ENCODE data around the gene CD68.

Gene CD68

GRCh38 chr17:7559320-7560171 is 19.9 kb upstream of the CD68 start:
- DNase-seq (ENCODE audit: low read depth in 2 of 2, low spot score in 1 of 2), result no peak

- no peak for DNase-seq (ENCODE audit: low read depth in 2 of 2, low spot score in 1 of 2)
Measured at GRCh38 chr17:7560172-7561027, 19.0 kb upstream of the CD68 start.

DNA sequence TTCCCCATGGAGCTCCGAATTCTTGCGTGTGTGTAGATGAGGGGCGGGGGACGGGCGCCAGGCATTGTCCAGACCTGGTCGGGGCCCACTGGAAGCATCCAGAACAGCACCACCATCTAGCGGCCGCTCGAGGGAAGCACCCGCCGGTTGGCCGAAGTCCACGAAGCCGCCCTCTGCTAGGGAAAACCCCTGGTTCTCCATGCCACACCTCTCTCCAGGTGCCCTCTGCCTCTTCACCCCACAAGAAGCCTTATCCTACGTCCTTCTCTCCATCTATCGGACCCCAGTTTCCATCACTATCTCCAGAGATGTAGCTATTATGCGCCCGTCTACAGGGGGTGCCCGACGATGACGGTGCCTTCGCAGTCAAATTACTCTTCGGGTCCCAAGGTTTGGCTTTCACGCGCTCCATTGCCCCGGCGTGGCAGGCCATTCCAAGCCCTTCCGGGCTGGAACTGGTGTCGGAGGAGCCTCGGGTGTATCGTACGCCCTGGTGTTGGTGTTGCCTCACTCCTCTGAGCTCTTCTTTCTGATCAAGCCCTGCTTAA is 18.3 kb upstream of the CD68 start:
- DNase-seq (ENCODE audit: low read depth in 2 of 2, low spot score in 1 of 2), result peak; percentile 60 to 73

DNA sequence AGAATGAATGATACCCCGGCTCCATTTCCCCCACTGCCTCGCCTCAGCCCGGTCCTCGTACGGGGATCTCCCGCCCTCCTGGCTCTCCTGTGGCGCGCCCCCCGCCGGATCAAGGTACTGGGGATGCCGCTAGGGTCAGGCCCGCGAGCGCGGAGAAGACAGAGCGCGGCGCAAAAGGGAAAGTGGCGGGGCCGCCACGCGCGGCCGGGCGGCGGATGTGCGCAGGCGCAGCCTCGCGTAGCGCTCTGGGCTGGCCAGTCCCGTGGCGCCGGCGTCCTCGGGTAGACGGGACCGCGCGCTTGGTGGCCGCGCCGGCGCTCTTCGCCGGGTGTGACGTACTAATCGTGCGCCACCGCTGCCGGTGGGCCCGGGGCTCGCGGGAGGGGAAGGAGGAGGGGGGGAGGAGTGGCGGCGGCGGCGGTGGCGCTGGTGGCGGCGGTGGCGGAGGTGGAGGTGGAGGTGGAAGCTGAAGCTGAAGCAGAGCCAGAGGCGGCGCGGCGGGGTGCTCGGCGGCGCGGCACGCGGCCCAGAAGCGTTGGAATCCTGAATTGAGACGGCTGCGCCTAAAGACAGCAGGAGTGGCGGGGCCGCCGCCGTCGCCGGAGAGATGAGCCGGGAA is 17.7 kb upstream of the CD68 start, which contains the start of gene SENP3:
Gene SENP3 (plus strand): TSS at position 331 of the 619 bp plus-strand sequence. CDS start 1,158 bp downstream, outside the sequence.
- peak; percentile 69 to 80 for DNase-seq (ENCODE audit: low read depth in 2 of 2, low spot score in 1 of 2)

DNA sequence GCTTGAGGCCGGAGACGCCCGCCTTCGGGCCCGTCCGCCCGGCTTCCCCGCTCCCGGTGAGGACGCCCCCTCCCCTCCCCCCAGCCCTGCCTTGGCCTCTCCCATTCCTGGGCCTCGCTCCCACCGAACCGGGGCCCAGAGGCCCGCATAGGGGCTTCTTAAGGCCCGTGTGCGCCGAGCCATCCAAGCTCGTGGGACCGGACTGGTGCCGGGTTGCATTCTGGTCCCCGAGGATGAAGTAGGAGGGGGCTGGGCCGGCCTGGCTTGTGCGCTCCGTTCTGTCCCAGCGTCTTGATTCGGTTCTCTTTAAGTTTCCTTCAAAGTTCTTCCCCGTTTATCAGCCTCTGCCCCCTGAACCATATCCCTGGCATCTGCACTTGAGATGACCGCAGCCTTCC is 17.2 kb upstream of the CD68 start:
- DNase-seq (ENCODE audit: low read depth in 2 of 2, low spot score in 1 of 2), result no peak

GRCh38 chr17:7563115-7563869 is 16.1 kb upstream of the CD68 start:
- no peak for DNase-seq (ENCODE audit: low read depth in 2 of 2, low spot score in 1 of 2)

- no peak for DNase-seq (ENCODE audit: low read depth in 2 of 2, low spot score in 1 of 2)
Measured at GRCh38 chr17:7569571-7569970, 9.9 kb upstream of the CD68 start.

GRCh38 chr17:7570351-7570750 is 9.1 kb upstream of the CD68 start:
- no peak for DNase-seq (ENCODE audit: low read depth in 2 of 2, low spot score in 1 of 2)

DNA sequence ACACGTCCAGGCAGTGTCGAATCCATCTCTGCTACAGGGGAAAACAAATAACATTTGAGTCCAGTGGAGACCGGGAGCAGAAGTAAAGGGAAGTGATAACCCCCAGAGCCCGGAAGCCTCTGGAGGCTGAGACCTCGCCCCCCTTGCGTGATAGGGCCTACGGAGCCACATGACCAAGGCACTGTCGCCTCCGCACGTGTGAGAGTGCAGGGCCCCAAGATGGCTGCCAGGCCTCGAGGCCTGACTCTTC is 7.2 kb upstream of the CD68 start:
- DNase-seq (ENCODE audit: low read depth in 2 of 2, low spot score in 1 of 2), result no peak

DNA sequence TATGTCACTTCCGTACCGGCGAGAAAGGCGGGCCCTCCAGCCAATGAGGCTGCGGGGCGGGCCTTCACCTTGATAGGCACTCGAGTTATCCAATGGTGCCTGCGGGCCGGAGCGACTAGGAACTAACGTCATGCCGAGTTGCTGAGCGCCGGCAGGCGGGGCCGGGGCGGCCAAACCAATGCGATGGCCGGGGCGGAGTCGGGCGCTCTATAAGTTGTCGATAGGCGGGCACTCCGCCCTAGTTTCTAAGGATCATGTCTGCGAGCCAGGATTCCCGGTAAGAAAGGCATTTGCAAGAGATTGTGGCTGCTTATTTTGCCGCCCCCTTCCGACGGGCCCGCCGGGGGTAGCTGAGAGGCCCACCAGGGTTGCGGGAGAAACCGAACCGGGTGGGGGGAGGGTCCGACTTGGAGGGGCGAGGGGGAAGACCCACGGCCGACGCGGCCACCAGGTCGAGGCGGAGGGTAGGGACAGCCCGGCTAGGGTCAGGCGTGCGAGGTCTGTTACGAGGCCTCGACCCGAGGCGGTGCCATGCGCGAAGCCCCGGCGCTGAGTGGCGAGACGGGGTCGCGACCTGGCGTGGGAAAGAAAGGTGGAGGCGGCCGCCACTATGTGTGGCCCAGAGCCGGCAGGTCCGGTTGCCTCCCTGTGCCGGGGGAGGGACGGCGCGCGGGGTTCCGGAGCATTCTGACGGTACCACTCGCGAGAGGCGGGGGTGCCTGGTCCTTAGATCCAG is 6.7 kb upstream of the CD68 start:
- peak; percentile 98 to 100 for DNase-seq (ENCODE audit: low read depth in 2 of 2, low spot score in 1 of 2)

DNA sequence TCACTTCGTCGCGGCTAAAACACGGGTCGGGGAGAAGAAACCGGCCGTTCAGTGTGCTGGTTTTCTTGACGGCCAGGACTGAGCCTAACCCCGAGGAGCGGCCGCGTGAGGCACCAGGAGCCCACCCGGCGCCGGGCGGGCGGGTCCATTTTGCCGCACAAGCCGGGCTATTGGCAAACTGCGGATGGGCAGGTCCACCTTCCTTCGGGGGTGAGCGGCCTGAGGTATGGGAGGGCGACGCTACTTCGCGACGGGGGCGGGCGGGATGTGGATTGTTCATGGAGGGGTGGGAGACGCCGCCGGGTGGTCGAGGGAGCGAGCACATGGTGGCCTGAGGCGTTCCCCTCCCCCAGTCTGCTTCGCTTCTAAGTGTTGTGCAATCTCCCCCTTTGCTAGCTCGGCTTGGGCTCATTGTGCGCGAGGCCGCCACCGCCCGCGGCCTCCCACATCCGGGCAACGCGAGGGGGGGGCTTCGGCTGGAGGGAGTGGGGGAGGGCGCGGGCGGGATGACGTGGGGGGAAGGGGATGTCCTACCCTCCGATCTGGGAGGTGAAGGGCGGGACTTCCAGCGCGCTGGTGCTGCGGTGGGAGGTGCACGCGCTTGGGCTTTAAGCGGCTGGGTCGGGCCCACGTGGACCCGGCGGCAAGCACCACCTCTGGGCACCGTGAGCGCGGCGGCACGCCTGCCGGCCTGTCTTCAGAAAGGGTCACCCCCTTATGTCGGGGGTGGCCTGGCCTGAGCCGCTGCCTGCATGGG is 5.9 kb upstream of the CD68 start:
- DNase-seq (ENCODE audit: low read depth in 2 of 2, low spot score in 1 of 2), result peak; percentile 83 to 84

GRCh38 chr17:7574176-7574953 is 5.1 kb upstream of the CD68 start:
- no peak for DNase-seq (ENCODE audit: low read depth in 2 of 2, low spot score in 1 of 2)

- no peak for DNase-seq (ENCODE audit: low read depth in 2 of 2, low spot score in 1 of 2)
Measured at GRCh38 chr17:7575481-7575883, 4.0 kb upstream of the CD68 start.

GRCh38 chr17:7575959-7576358 is 3.5 kb upstream of the CD68 start:
- no peak for DNase-seq (ENCODE audit: low read depth in 2 of 2, low spot score in 1 of 2)

- DNase-seq (ENCODE audit: low read depth in 2 of 2, low spot score in 1 of 2), result no peak
Measured at GRCh38 chr17:7576432-7576937, 3.0 kb upstream of the CD68 start.

- no peak for DNase-seq (ENCODE audit: low read depth in 2 of 2, low spot score in 1 of 2)
Measured at GRCh38 chr17:7577327-7578199, 1.9 kb upstream of the CD68 start.

DNA sequence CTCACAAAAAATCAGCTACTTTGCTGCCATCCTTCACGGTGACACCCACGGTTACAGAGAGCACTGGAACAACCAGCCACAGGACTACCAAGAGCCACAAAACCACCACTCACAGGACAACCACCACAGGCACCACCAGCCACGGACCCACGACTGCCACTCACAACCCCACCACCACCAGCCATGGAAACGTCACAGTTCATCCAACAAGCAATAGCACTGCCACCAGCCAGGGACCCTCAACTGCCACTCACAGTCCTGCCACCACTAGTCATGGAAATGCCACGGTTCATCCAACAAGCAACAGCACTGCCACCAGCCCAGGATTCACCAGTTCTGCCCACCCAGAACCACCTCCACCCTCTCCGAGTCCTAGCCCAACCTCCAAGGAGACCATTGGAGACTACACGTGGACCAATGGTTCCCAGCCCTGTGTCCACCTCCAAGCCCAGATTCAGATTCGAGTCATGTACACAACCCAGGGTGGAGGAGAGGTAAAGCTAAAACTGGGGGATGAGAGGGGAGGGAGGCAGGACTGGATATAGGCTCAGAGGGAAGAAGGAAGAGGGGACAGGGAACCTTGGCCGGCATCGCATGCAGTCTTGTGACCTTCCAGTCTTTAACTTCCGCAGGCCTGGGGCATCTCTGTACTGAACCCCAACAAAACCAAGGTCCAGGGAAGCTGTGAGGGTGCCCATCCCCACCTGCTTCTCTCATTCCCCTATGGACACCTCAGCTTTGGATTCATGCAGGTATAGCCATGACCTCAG is 581 bp downstream of the CD68 start:
- no peak for DNase-seq (ENCODE audit: low read depth in 2 of 2, low spot score in 1 of 2)

All from stimulated activated CD8-positive, alpha-beta memory T cell treated with anti-CD3 and anti-CD28 coated beads, Interleukin-4, amount 100 ng/mL, for 1 hour (primary cell).